GM18861 (cell line): Measurements from ENCODE around the gene SVIL.

Source experiments
- ATAC-seq: cut with Tn5 transposase; IDR thresholded peaks from one replicate; pipeline ENCODE4 v1.9.1; 2021; ENCODE audit not compliant: unreplicated experiment

SVIL gene

GRCh38 chr10:29634764-29635625 lies at the start of gene SVIL:
SVIL (minus strand) TSS chr10:29634971; CDS start chr10:29555058, 79,913 bp downstream.
- no peak for ATAC-seq

GRCh38 chr10:29681676-29682448 lies 47.1 kb upstream of the SVIL start:
- peak; percentile 84 for ATAC-seq

- ATAC-seq, result no peak
Observed at GRCh38 chr10:29680091-29680490, 45.3 kb upstream of the SVIL start.

- ATAC-seq, result no peak
Observed at GRCh38 chr10:29676732-29677131, 42.0 kb upstream of the SVIL start.

- no peak for ATAC-seq
Observed at GRCh38 chr10:29675984-29676383, 41.2 kb upstream of the SVIL start.

GRCh38 chr10:29671968-29672367 lies 37.2 kb upstream of the SVIL start:
- ATAC-seq, result no peak

GRCh38 chr10:29671228-29671780 lies 36.5 kb upstream of the SVIL start:
- ATAC-seq, result no peak

GRCh38 chr10:29670761-29671160 lies 36.0 kb upstream of the SVIL start:
- ATAC-seq, result no peak

- ATAC-seq, result no peak
Observed at GRCh38 chr10:29669149-29669548, 34.4 kb upstream of the SVIL start.

GRCh38 chr10:29668628-29669027 lies 33.9 kb upstream of the SVIL start:
- no peak for ATAC-seq

GRCh38 chr10:29667191-29667590 lies 32.4 kb upstream of the SVIL start:
- no peak for ATAC-seq

- no peak for ATAC-seq
Observed at GRCh38 chr10:29666201-29666600, 31.4 kb upstream of the SVIL start.

GRCh38 chr10:29663718-29664117 lies 28.9 kb upstream of the SVIL start:
- no peak for ATAC-seq

- ATAC-seq, result peak; percentile 99
Observed at GRCh38 chr10:29658984-29659965, 24.5 kb upstream of the SVIL start.

- ATAC-seq, result no peak
Observed at GRCh38 chr10:29657719-29658274, 23.0 kb upstream of the SVIL start.

- no peak for ATAC-seq
Observed at GRCh38 chr10:29656451-29656992, 21.8 kb upstream of the SVIL start.

GRCh38 chr10:29652192-29652591 lies 17.4 kb upstream of the SVIL start:
- ATAC-seq, result no peak

- ATAC-seq, result no peak
Observed at GRCh38 chr10:29651767-29652166, 17.0 kb upstream of the SVIL start.

GRCh38 chr10:29650552-29650944 lies 15.8 kb upstream of the SVIL start:
- ATAC-seq, result no peak
